WTC11 (cell line): ENCODE measurements around the gene FOXD3.

Experiments
- CBFB ChIP-seq: sonication (generic); formaldehyde crosslinking; IDR thresholded peaks from 2 replicates; pipeline ENCODE4 v1.8.1; 2022; ENCODE audit warnings: mild to moderate bottlenecking, low read depth, missing genetic modification reagents
- CREB1 ChIP-seq: sonication (generic); formaldehyde crosslinking; IDR thresholded peaks from 2 replicates; pipeline ENCODE4 v1.8.0; 2023; ENCODE audit warnings: mild to moderate bottlenecking, missing genetic modification reagents
- CTCF ChIP-seq: fragments of 200-600 bp; IDR thresholded peaks from 2 replicates; pipeline ENCODE4 v1.8.0; 2022; ENCODE audit warnings: antibody characterized with exemption
- ESRRA ChIP-seq: sonication (generic); formaldehyde crosslinking; IDR thresholded peaks from 2 replicates; pipeline ENCODE4 v1.8.1; 2022; ENCODE audit warnings: mild to moderate bottlenecking, missing genetic modification reagents, borderline replicate concordance
- NR3C1 ChIP-seq: sonication (generic); formaldehyde crosslinking; conservative IDR thresholded peaks from 2 replicates; pipeline ENCODE4 v1.8.1; 2023; ENCODE audit warnings: low read depth, mild to moderate bottlenecking, missing genetic modification reagents
- OVOL2 ChIP-seq: fragments of 250-450 bp; sonication (Bioruptor Pico); IDR thresholded peaks from 2 replicates; pipeline ENCODE4 v1.9.0; 2021; ENCODE audit warnings: mild to moderate bottlenecking, borderline replicate concordance
- SMAD3 ChIP-seq: sonication (generic); formaldehyde crosslinking; IDR thresholded peaks from 2 replicates; pipeline ENCODE4 v1.8.0; 2022; ENCODE audit warnings: missing genetic modification reagents, mild to moderate bottlenecking, borderline replicate concordance
- STAT6 ChIP-seq: sonication (generic); formaldehyde crosslinking; conservative IDR thresholded peaks from 2 replicates; pipeline ENCODE4 v1.8.1; 2023; ENCODE audit warnings: mild to moderate bottlenecking, low read depth, missing genetic modification reagents, moderate library complexity
- USF2 ChIP-seq: sonication (generic); formaldehyde crosslinking; IDR thresholded peaks from 2 replicates; pipeline ENCODE4 v1.8.1; 2023; ENCODE audit warnings: mild to moderate bottlenecking, missing genetic modification reagents, moderate library complexity

- TF ChIP-seq CREB1 (CRISPR knock-in tag) (no peak), CBFB (CRISPR knock-in tag) (no peak), CTCF (no peak), OVOL2 (CRISPR knock-in tag) (no peak), STAT6 (CRISPR knock-in tag) (no peak), USF2 (CRISPR knock-in tag) (no peak), ESRRA (CRISPR knock-in tag) (no peak), NR3C1 (CRISPR knock-in tag) (no peak), SMAD3 (CRISPR knock-in tag) (no peak)
Measured at GRCh38 chr1:63325279-63325985, 3.1 kb downstream of the FOXD3 start.
